Bronchial smooth muscle cell (primary cell): Measurements from ENCODE around the gene STIL. TPM values are rescaled to one million over a fixed set of nuclear protein-coding genes. Genes with fewer than 3 reads are reported as not detected.

Source experiments
- total RNA-seq: library from RNA; depleted of rRNA; stranded (reverse); fragments of >200 nt; gene quantifications from 2 replicates; pipeline ENCODE4 v1.2.1, GENCODE V29; 2014

STIL gene
- total RNA-seq = 1.5 and 2.4 TPM in 2 replicates

DNA sequence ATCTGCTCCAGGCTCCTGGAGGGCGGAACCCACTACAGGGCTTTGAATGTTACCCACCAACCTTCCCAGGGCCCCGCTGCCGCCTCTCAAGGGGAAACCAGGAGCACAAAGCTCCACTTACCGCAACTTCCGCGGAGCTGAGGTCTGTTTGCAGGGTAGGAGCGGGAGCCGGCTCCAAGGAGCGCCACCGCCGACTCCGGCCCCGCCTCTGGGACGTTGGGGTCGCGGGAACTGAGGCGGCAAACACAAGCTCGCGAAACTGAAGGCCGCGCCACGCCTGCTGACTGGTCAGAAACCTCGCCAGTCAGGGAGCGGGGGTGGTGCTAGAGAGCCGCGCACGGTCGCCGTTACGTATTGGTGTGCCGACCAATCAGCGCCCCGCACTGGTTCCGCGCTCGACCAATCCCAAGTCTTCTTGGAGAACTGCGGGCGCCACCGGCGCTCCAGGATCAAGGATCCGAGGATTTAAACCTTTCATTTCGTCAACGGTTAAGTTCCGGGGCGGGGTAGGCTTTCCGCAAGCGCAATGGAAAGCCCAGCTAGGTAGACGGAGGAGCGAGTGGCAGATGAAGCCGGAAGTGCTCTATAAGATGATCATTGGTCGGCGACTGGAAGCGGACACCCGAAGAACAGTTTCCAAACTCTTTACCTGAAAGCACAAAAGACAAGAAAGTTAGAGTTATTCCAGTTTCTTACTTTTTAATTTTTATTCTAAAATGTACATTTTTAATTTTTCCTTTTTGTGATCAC is at the start of gene STIL:
STIL (minus strand) TSS at position 233 of the 750 bp plus-strand sequence. CDS start 3,828 bp downstream, outside the sequence.

DNA sequence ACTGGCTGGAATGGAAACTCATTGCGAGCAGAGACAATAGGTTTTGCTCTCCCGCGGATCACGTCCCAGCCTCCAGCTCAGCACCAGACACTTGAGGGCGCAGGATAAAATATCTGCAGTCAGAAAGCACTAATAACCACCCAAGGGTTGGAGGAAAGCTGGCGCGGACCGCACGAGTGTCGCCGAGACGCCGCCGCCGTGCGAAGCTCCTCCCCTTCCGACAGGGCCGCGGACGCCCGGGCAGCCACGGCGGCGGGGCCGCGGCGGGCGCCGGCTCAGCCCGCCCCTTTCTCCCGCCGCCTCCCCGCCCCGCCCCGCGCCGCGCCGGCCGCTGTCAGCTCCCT is 19.6 kb upstream of the STIL start, which contains the start of gene CMPK1:
CMPK1 (plus strand) TSS at position 213 of the 344 bp plus-strand sequence. CDS start 156 bp downstream, outside the sequence.

DNA sequence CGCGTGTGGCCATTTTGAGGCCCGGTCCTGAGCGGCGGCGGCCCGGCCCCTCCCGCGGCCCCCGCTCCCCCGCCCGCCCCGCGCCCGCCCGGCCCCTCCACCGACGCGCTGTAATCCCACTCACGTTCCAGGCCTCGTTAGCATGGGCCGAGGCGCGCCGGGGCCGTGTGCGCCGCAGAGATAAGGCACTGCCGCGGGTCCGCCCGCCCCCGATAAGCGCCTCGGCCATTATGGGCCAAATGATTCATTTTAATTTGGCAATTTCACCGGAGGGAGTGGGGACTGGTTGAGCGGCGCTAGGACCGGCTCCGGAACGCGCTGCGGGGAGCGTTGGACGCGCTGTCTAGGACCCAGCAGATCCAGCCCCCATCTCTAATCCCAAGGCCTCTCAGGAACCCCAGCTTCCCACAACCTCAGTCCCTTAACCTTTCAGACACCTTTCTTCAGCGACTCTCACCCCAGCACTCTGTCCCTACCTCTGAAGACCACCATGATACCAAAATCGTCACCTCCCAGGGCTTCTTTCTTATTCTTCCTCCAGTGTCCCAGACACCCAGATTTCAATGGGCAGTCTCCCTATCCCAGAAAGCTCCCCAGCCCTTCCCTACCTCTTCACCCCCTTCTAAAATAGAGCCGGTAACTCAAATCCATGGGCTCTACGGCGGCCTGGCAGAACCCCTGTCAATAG is 81.6 kb downstream of the STIL start, which contains the start of gene TAL1:
TAL1 (minus strand) TSS at position 39 of the 688 bp plus-strand sequence. CDS start 6,337 bp downstream, outside the sequence.

Other genes starting within 250 kb of the STIL start
- not detected in 2 replicates for gene CYP4Z1, start 246.9 kb downstream of the STIL start, total RNA-seq
- gene CYP4A22, start 176.7 kb downstream of the STIL start, total RNA-seq = not detected in 2 replicates
- not detected in 2 replicates for gene PDZK1IP1, start 124.1 kb downstream of the STIL start, total RNA-seq
- gene TAL1, start 81.9 kb downstream of the STIL start, total RNA-seq = not detected in 2 replicates
- gene CMPK1, start 19.6 kb upstream of the STIL start, total RNA-seq = 69.0 and 72.1 TPM in 2 replicates
- gene FOXE3, start 102.1 kb upstream of the STIL start, total RNA-seq = not detected in 2 replicates
- 0.16 and 0.17 TPM in 2 replicates for gene FOXD2, start 123.9 kb upstream of the STIL start, total RNA-seq